NCI-H526 (cell line): ENCODE data around the gene RHOB.
A peak's percentile ranks its signal among the peaks of the same experiment; 100 is the strongest.
"Not testable (repeated sequence)": the region's sequence is repeated elsewhere in the genome, so short reads cannot be mapped to it uniquely, and the experiment has no call there.

Experiments used
- DNase-seq, 2 experiments: peaks; one replicate each; lab custom pipeline; 2025; lab: John Stamatoyannopoulos, UW

Gene RHOB

DNA sequence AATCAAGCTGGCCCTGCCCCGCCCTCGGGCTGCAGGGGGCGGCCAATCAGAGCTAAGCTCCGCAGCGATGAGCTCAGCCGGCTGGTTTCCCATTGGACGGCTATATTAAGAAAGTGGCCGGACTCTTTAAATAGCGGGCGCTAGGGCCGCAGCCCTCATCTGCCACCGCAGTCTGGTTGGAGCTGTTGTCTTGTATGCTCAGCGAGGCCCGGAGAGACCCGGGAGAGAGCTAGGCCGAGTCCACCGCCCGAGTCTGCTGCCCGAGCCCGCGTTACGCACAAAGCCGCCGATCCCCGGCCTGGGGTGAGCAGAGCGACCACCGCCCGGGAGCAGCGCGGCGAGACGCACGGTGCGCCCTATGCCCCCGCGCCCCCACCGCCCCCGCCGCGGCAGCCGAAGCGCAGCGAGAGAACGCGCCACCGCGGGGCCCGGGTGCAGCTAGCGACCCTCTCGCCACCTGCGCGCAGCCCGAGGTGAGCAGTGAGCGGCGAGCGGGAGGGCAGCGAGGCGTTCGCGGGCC is at the start of gene RHOB:
TSS of gene RHOB (plus strand) at position 158 of the 520 bp plus-strand sequence. CDS start 392 bp downstream, outside the sequence.
- DNase-seq, result peak; percentile 94 to 98

GRCh38 chr2:20397811-20398447 is 48.9 kb upstream of the RHOB start:
- DNase-seq, result no peak

DNA sequence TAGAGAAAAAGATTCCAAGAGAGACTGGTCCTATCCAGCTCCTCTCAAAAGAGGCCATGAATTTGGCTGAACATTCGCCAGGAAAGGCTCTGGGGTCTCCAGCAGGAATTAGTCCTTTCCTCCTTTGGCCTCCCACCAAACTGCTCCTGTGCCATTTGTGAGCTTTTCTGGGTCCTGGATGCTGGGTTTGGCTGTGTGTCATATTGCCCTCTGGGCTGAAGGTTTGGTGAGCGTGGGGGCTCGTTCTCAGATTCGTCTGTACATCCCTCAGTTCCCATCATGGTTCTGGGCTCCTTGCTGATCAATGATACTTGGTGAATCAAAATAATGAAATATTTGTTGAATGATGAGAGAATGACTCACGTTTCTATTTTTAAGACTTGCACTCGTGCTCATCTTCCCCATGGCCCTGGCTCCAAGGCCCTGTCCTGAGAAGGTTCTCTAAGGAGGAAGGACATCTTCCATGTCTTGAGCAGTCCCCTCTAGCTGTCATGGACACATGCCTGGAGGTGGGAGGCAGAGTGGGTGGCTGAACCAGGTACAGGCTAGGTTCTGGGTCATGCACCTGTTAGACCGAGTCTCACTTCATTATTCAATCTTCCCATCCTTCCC is 47.8 kb upstream of the RHOB start:
- DNase-seq, result no peak

GRCh38 chr2:20400306-20400705 is 46.6 kb upstream of the RHOB start:
- no peak for DNase-seq

DNA sequence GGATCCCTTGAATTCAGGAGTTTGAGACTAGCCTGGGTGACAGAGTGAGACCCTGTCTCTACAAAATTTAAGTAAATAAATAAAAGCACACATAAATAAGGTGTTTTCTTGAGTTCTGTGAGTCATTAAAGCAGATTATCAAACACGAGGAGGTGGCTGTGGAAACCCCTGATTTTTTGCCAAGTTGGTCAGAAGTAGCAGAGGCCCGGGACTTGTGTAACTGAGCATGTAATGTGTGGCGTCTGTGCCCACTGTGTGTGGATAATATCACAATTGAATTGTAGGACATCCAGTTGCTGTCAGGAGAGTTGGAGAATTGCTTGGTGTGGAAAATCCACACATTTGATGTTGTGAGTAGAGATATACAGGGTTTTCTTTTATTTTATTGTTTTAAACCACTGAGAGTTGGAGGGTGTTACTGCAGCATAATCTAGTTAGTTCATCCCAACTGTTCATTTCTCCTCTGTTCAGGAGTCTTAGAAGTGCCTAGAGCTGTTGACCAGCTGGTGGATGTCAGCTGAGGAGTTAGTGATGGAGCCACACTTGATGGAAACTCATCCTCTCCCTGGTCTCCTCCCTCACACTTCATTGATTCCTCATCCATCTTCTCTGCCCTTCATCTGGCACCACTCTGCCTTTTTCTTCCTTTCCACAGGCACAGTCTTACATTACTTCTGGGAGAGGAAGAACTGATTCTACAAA is 45.9 kb upstream of the RHOB start:
- no peak for DNase-seq

GRCh38 chr2:20401489-20401835 is 45.4 kb upstream of the RHOB start:
- DNase-seq, result no peak

- DNase-seq, result no peak
Observed at GRCh38 chr2:20403774-20404312, 43.0 kb upstream of the RHOB start.

GRCh38 chr2:20404950-20405349 is 41.9 kb upstream of the RHOB start:
- DNase-seq, result no peak

GRCh38 chr2:20409039-20409438 is 37.8 kb upstream of the RHOB start:
- no peak for DNase-seq

- DNase-seq, result no peak
Observed at GRCh38 chr2:20410556-20411277, 36.2 kb upstream of the RHOB start.

DNA sequence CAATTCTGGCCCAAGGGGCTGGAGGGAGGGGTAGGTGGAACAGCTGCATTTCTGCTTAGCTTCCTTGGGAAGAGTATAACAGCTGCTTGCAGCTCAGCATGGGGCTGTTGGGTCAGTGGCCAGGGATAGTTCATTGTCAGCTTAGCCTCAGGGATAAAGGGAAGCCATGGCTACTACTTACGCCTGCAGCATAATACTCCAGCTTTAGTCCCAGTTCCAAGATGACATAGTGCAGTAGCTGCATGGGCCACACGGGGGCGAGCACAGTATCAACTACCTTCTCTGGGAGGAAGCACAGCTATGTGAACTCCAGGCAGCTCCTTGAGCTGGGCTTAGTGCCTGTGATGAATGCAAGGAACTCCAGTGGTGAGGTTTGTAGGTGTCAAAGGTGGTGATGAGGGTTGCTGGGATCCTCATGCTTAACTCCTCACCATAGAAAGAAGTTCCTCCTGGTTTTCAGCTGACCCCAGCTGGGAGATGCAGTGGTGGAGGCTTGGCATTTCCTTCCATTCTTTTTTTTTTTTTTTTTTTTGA is 35.4 kb upstream of the RHOB start:
- DNase-seq, result peak; percentile 36 to 65

DNA sequence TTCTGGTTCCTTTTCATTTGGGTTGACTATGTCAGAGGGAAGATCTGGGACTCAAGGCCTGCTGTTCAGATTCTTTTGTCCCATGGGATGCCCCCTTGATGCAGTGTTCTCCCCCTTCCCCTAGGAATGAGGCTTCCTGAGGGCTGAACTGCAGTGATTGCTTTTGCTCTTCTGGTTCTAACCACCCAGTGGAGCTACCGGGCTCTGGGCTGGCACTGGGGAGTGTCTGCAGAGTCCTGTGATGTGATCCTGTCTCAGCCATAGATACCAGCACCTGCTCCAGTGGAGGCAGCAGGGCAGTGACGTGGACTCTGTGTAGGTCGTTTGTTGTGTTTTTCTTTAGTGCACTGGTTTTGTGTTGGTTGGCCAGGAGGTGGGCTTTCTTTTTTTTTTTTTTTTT is 32.1 kb upstream of the RHOB start:
- no peak for DNase-seq

- DNase-seq, result peak; percentile 7 to 34
Observed at GRCh38 chr2:20415511-20415918, 31.4 kb upstream of the RHOB start.

DNA sequence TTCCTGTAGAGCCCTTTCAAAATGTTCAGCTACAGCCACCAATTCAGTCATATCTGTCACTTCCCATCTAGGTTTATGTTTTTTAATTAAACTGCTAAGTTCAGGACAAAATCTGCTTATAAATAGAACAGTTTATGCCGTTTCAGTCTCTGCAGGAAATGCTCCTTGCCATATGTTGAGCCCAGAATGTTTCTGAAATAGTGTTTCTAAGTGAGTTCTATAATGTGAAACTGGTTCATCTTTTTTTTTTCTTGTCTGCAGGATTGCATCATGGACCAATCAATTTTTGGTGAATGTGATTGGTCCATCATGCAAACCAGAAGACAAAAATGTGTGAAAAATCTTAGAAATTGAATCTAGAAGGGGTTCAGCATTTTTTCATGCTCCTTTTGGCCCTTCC is 30.2 kb upstream of the RHOB start:
- no peak for DNase-seq

DNA sequence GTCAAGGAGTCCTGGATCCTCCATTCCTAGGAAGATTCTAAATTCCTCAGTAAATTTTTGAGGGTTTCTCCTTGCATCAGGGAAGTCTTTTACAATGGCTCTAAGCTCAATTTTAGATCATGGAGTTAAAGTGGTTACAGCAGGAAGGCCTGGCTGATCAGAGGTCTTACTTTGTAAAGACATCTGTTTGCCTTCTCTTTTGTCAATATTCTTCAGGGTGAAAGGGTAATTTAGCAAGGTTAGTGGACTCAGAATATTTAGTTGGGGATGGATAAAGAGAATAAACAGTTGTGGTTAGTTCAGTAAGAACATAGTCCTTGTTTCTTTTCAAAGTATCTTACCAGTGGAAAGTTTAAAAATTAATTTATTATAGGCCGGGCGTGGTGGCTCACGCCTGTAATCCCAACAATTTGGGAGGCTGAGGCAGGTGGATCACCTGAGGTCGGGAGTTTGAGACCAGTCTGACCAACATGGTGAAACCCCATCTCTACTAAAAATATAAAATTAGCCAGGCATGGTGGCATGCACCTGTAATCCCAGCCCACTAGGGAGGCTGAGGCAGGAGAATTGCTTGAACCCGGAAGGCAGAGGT is 29.5 kb upstream of the RHOB start:
- not testable (repeated sequence) for DNase-seq

DNA sequence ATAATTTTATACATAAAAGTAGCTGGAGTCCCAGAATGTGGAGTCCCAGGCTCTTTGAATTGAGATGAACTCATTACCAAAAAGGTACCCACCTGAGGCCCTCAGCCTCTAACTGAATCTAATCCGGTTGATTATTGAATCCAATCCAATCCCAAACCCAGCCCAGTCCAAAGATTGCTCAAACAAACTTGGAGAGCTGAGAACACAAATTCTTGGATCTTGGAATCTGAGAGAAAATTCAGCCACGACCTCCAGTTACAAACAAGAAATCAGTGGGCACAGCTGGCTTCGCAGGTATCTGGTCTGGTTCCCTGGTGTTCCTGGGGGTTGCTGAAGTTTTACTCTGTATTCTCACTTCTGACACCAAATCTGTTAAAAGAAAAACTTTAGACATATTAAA is 28.4 kb upstream of the RHOB start:
- no peak for DNase-seq

GRCh38 chr2:20419007-20419576 is 27.8 kb upstream of the RHOB start:
- no peak for DNase-seq

GRCh38 chr2:20419752-20420151 is 27.1 kb upstream of the RHOB start:
- no peak for DNase-seq

DNA sequence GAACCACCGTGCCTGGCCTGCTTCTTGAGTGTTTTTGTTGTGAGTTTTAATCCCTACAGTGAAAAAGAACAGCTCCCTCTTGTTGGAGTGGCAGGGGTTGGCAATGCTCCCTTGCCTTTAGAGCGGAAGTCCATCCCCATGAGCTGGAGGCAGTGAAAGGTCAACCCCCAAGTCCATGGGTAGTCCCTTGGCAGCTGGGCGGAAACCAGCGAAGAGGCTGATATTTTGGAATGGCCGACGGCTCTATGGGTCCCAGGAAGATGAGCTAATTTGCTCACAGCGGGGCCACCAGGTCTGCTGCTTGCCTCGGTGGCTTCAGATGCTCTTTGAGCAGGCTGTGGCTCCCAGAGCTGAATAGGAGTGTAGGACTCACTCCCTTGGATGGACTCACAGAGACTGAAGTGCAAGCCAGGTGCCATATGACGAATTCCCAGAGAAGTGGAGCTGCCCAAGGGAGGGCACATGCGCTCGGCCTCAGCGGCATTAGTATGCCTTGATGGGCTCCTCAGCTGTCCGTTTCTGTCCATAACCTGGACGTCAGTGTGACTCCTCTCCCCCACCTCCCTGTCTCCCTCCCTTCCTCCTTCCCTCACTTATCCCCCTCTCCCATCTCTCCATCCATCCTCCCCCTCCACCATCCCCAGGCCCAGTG is 25.4 kb upstream of the RHOB start:
- DNase-seq, result no peak

DNA sequence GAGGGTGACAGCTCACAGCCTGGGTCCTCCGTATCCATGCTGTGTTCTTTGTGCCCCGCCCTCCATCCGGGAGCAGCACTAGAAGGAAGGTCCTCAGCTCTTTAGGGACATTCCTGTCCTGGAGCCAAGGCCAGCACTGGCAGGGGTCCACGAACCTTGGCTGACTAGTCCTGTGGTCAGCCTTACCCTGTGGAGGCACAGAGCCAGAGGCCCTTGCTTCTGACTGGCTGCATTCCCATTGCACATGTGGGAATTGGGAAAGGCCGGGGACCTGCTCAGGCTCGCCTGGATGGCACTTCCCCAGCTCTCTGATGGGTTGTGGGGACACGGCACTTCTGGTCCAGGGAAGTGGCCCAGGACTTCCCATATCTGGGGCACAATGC is 24.9 kb upstream of the RHOB start:
- DNase-seq, result no peak
